GM18873 (cell line): ENCODE data around the gene CR2.
"Not testable (repeated sequence)": the region's sequence is repeated elsewhere in the genome, so short reads cannot be mapped to it uniquely, and the experiment has no call there.

Experiments
- ATAC-seq: cut with Tn5 transposase; IDR thresholded peaks from one replicate; pipeline ENCODE4 v1.9.1; 2021; ENCODE audit warnings: mild to moderate bottlenecking, moderate library complexity, moderate number of reproducible peaks; ENCODE audit not compliant: unreplicated experiment, low FRiP score

Gene CR2

GRCh38 chr1:207454046-207454964 is at the start of gene CR2:
Gene CR2, plus strand, starts transcription at chr1:207454328. Its CDS starts 91 bp downstream, at chr1:207454419.
- peak; percentile 49 for ATAC-seq

- no peak for ATAC-seq
Observed at GRCh38 chr1:207404849-207405525, 49.1 kb upstream of the CR2 start.

GRCh38 chr1:207405814-207406213 is 48.3 kb upstream of the CR2 start:
- ATAC-seq: no peak

- ATAC-seq: no peak
Observed at GRCh38 chr1:207407655-207408260, 46.4 kb upstream of the CR2 start.

GRCh38 chr1:207412845-207413244 is 41.3 kb upstream of the CR2 start:
- no peak for ATAC-seq

GRCh38 chr1:207414606-207415108 is 39.5 kb upstream of the CR2 start:
- ATAC-seq: peak; percentile 94

- no peak for ATAC-seq
Observed at GRCh38 chr1:207417076-207417475, 37.1 kb upstream of the CR2 start.

GRCh38 chr1:207418351-207418750 is 35.8 kb upstream of the CR2 start:
- ATAC-seq: no peak

GRCh38 chr1:207420109-207420508 is 34.0 kb upstream of the CR2 start:
- ATAC-seq: no peak

- no peak for ATAC-seq
Observed at GRCh38 chr1:207421078-207421477, 33.0 kb upstream of the CR2 start.

- ATAC-seq: no peak
Observed at GRCh38 chr1:207423560-207424292, 30.4 kb upstream of the CR2 start.

- ATAC-seq: no peak
Observed at GRCh38 chr1:207424570-207425131, 29.5 kb upstream of the CR2 start.

GRCh38 chr1:207427832-207428585 is 26.1 kb upstream of the CR2 start:
- no peak for ATAC-seq

GRCh38 chr1:207428783-207429182 is 25.3 kb upstream of the CR2 start:
- no peak for ATAC-seq

- ATAC-seq: no peak
Observed at GRCh38 chr1:207429963-207430362, 24.2 kb upstream of the CR2 start.

GRCh38 chr1:207430602-207431001 is 23.5 kb upstream of the CR2 start:
- ATAC-seq: no peak

GRCh38 chr1:207431508-207431907 is 22.6 kb upstream of the CR2 start:
- ATAC-seq: no peak

GRCh38 chr1:207433435-207433834 is 20.7 kb upstream of the CR2 start:
- ATAC-seq: no peak

GRCh38 chr1:207436746-207437145 is 17.4 kb upstream of the CR2 start:
- ATAC-seq: not testable (repeated sequence)
